Measurements from ENCODE around the gene TRMT5.

The TRMT5 gene

DNA sequence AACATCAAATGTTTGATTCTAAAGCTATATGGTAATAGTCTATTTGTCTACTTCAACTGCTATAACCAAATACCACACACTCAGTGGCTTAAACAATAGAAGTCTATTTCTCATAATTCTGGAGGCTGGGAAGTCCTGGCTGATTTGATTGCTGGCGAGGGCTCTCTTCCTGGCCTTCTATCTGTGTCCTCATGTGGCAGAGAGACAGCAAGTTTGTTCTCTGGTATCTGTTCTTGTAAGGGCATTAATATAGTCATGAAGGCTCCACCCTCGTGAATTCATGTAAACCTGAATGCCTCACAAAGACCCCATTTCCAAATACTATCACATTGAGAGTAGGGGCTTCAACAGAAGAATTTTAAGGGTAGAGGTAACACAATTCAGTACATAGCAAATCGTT lies 34.1 kb downstream of the TRMT5 start:
- DNase-seq (ENCODE audit: extremely low read depth, low read depth): no peak
- TF ChIP-seq, protein P1, sequence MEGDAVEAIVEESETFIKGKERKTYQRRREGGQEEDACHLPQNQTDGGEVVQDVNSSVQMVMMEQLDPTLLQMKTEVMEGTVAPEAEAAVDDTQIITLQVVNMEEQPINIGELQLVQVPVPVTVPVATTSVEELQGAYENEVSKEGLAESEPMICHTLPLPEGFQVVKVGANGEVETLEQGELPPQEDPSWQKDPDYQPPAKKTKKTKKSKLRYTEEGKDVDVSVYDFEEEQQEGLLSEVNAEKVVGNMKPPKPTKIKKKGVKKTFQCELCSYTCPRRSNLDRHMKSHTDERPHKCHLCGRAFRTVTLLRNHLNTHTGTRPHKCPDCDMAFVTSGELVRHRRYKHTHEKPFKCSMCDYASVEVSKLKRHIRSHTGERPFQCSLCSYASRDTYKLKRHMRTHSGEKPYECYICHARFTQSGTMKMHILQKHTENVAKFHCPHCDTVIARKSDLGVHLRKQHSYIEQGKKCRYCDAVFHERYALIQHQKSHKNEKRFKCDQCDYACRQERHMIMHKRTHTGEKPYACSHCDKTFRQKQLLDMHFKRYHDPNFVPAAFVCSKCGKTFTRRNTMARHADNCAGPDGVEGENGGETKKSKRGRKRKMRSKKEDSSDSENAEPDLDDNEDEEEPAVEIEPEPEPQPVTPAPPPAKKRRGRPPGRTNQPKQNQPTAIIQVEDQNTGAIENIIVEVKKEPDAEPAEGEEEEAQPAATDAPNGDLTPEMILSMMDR (IDR thresholded peaks at IDR 0.05; ENCODE audit: low read depth, low read length, missing control alignments): no peak
- H3K4me3 ChIP-seq (replicated peaks; ENCODE audit: low read depth, low read length): no peak overlapping the region

DNA sequence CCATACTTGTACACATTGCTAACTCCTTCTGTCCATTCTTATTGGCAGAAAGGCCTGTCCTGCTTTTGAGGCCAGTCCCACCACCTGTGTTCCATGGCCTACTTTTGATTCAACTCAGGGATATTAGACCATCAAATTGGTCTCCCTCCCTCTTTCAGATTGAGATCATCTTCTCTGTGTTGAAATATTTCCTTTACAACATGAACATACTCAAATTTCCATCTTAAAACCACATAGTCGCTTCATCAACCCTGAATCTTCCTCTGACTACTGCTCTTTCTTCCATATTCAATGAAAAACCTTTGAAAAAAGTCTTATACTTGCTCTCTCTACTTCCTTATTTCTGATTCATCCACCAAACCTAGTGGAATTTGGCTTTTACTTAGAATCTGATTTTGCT lies 34.9 kb downstream of the TRMT5 start:
- TF ChIP-seq, protein P1 (IDR thresholded peaks at IDR 0.05; ENCODE audit: low read depth, low read length, missing control alignments): no peak
- DNase-seq (ENCODE audit: extremely low read depth, low read depth): no peak
- no peak overlapping the region for H3K4me3 ChIP-seq (replicated peaks; ENCODE audit: low read depth, low read length)

DNA sequence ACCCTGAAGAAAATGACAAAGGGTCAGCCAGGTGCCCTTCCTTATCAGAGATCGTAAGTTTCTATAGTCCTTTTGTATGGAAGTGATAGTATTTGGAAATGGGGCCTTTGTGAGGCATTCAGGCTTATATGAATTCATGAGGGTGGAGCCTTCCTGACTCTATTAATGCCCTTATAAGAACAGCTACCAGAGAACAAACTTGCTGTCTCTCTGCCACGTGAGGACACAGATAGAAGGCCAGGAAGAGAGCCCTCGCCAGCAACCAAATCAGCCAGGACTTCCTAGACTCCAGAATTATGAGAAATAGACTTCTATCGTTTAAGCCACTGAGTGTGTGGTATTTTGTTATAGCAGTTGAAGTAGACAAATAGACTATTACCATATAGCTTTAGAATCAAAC lies 36.7 kb downstream of the TRMT5 start:
- TF ChIP-seq, protein P1 (IDR thresholded peaks at IDR 0.05; ENCODE audit: low read depth, low read length, missing control alignments): no peak
- H3K4me3 ChIP-seq (replicated peaks; ENCODE audit: low read depth, low read length): no peak overlapping the region
- no peak for DNase-seq (ENCODE audit: extremely low read depth, low read depth)

DNA sequence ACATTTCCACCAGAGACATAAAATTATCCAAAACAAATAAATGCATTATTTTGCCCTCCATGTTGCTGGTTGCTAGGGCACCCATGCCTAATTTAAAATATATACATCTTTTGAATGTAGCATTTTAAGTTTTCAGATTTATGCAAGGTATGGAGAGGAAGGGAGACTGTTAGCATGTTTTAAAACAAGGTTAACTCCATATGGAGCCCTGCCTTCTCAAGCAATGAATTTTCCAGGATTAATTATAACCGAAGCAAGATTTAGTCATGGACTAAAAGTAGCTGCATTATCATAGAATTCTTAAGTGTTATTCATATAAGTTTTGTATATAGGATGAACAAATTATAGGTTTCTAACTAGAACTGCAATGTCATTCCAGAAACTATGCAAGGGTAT lies 37.2 kb downstream of the TRMT5 start:
- H3K4me3 ChIP-seq (replicated peaks; ENCODE audit: low read depth, low read length): no peak overlapping the region
- DNase-seq (ENCODE audit: extremely low read depth, low read depth): no peak
- TF ChIP-seq, protein P1 (IDR thresholded peaks at IDR 0.05; ENCODE audit: low read depth, low read length, missing control alignments): no peak

DNA sequence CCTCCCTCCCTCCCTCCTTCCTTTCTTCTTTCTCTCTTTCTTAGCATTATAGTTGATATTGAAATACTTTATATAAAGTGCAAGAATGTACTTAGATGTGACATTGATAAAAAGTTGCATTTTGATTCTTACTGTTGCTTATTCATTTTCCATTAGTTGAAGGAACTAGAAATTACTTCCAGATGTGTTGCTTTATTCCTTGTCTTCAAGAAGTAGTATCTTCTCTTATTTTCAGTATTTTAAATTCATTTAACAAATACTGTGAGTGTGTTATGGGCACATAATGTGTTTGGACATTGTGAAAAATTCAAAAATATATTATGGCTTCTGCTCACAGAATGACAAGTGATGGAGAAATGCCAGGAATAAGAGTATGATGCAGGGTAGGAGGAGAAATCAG lies 45.6 kb downstream of the TRMT5 start:
- TF ChIP-seq, protein P1 (IDR thresholded peaks at IDR 0.05; ENCODE audit: low read depth, low read length, missing control alignments): no peak
- DNase-seq (ENCODE audit: extremely low read depth, low read depth): no peak
- H3K4me3 ChIP-seq (replicated peaks; ENCODE audit: low read depth, low read length): no peak overlapping the region

DNA sequence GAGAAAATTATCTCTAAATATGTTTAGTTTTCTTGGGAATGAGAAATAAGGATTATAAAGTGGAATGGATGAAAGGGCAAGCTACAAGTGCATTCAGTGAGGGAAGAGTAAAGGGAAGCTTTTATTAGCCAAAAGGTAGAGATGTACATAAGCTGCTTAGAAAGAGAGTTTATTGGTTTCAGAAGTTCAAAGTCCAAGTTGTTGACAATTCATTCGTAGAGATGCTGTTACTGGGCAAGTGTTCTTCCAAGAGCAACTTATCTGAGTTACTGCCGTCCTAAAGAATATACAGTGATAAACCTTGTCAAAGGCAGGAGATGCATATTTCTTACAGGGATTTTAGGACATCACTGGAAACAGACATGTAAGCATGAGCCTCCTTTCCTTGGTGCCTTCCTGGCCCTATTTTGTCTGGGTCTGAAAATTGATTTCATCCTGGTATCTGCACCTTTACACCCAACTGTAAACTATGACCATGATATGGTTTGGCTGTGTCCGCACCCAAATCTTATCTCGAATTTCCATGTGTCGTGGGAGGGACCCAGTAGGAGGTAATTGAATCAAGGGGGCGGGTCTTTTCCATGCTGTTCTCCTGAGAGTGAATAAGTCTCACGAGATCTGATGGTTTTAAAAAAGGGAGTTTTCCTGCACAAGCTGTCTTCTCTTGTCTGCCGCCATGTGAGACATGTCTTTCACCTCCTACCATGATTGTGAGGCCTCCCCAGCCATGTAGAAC lies 46.8 kb downstream of the TRMT5 start:
- no peak overlapping the region for H3K4me3 ChIP-seq (replicated peaks; ENCODE audit: low read depth, low read length)
- TF ChIP-seq, protein P1 (IDR thresholded peaks at IDR 0.05; ENCODE audit: low read depth, low read length, missing control alignments): no peak
- no peak for DNase-seq (ENCODE audit: extremely low read depth, low read depth)

DNA sequence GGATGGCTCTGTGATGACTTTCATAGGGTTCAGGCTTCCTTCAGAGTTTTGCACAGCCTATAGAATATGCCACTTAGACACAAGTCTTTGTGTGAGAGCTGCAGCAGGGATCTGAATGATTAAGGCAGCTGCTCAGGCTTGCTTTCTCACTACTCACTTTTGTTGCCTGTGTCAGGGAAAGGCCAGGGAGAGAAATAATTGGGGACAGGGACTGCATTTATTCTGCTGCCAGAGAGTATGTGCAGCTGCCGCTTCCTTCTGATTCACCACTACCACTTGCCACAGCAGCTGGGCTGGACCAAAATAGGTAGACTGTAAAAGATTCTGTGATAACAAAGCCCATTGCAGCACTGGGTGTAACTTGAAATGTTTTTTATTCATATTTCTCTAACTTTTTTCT lies 49.7 kb downstream of the TRMT5 start:
- H3K4me3 ChIP-seq (replicated peaks; ENCODE audit: low read depth, low read length): no peak overlapping the region
- DNase-seq (ENCODE audit: extremely low read depth, low read depth): no peak
- TF ChIP-seq, protein P1 (IDR thresholded peaks at IDR 0.05; ENCODE audit: low read depth, low read length, missing control alignments): no peak

Data from HFF-Myc (cell line).